ENCODE measurements around the gene ST7.

- TF ChIP-seq CTCF (conservative IDR thresholded peaks at IDR 0.05 in 1 of 2, IDR thresholded peaks at IDR 0.05 in 1 of 2; ENCODE audit: extremely low read depth in 1 of 2, insufficient read depth in 1 of 2, low read depth in 1 of 2, low read length in 2 of 2), result no peak
- no peak for TF ChIP-seq EZH2 (IDR thresholded peaks at IDR 0.05; ENCODE audit: borderline replicate concordance, low read length)
Measured at GRCh38 chr7:117041007-117041406, 87.7 kb downstream of the ST7 start.

Measured in mammary epithelial cell (primary cell).